GM12878 (cell line): Measurements from ENCODE around the gene COQ9. TPM values are rescaled to one million over a fixed set of nuclear protein-coding genes. Genes with fewer than 3 reads are reported as not detected.
"Not testable (repeated sequence)": the region's sequence is repeated elsewhere in the genome, so short reads cannot be mapped to it uniquely, and the experiment has no call there.

Experiments used
- ATAC-seq: fragments of 200-7000 bp; cut with Tn5 transposase; 3 replicates; pipeline ENCODE4 v1.9.1; 2020; ENCODE audit warnings: mild to moderate bottlenecking, moderate library complexity
- BruUV-seq: library from RNA; stranded (reverse); fragments of 400-500 nt; replicated peaks from 2 replicates; lab custom pipeline; 2021; lab: Mats Ljungman, UMichigan
- CTCF ChIA-PET: fragments of 300-600 bp; sonication (Branson Sonifier 250); formaldehyde crosslinking; extraction: SDS; loops from one replicate; lab custom pipeline; 2021; ENCODE audit warnings: inconsistent platforms; lab: Yijun Ruan, JAX
- POLR2A ChIA-PET: fragments of 350-600 bp; formaldehyde crosslinking; extraction: SDS; loops from one replicate; lab custom pipeline; 2021; ENCODE audit warnings: inconsistent platforms; lab: Charles Lee
- RAD21 ChIA-PET: fragments of 300-600 bp; sonication (Branson Sonifier 250); formaldehyde crosslinking; loops from one replicate; lab custom pipeline; 2023; ENCODE audit warnings: antibody characterized with exemption; ENCODE audit not compliant: unreplicated experiment; lab: Charles Lee
- SMC1A ChIA-PET: fragments of 300-600 bp; sonication (Branson Sonifier 250); formaldehyde crosslinking; loops from one replicate; lab custom pipeline; 2023; ENCODE audit not compliant: unreplicated experiment, uncharacterized antibody; lab: Charles Lee
- DNase-seq: peaks from one replicate; pipeline ENCODE4 v3.0.0-alpha.2; 2011; ENCODE audit warnings: low read depth, low spot score
- FAIRE-seq: peaks from 3 replicates; lab custom pipeline; 2011; peaks lifted over from hg19 to GRCh38; lab: Jason Lieb, UNC
- H2AFZ ChIP-seq: 2 replicates; pipeline ENCODE4 v1.6.0; 2011; ENCODE audit warnings: low read depth, low read length, control low read depth; ENCODE audit not compliant: control insufficient read depth
- H3K27ac ChIP-seq: 2 replicates; pipeline ENCODE4 v1.5.1; 2011; ENCODE audit warnings: control low read depth; ENCODE audit not compliant: control insufficient read depth, insufficient read depth
- H3K27me3 ChIP-seq, 2 experiments: replicated peaks in 1 of 2; 2 replicates each; pipeline versions ENCODE4 v1.6.0 to v1.6.1; 2011; ENCODE audit warnings: low read length in 1 of 2; ENCODE audit not compliant: control insufficient read depth in 2 of 2, insufficient read depth in 2 of 2
- H3K36me3 ChIP-seq, 2 experiments: 2 replicates each; pipeline ENCODE4 v1.5.1; 2011; ENCODE audit warnings: low read length in 1 of 2; ENCODE audit not compliant: control insufficient read depth in 2 of 2, insufficient read depth in 2 of 2
- H3K4me1 ChIP-seq: 2 replicates; pipeline ENCODE4 v1.6.1; 2011; ENCODE audit warnings: mild to moderate bottlenecking, low read length, moderate library complexity, mixed read lengths; ENCODE audit not compliant: control insufficient read depth, insufficient read depth
- H3K4me2 ChIP-seq: 2 replicates; pipeline ENCODE4 v1.6.0; 2011; ENCODE audit warnings: control low read depth; ENCODE audit not compliant: control insufficient read depth, insufficient read depth
- H3K4me3 ChIP-seq: fragments of 200-600 bp; sonication (generic); 2 replicates; pipeline ENCODE4 v1.5.1; 2016
- H3K79me2 ChIP-seq: 2 replicates; pipeline ENCODE4 v1.6.0; 2011; ENCODE audit warnings: low read length; ENCODE audit not compliant: control insufficient read depth, insufficient read depth
- H3K9ac ChIP-seq: 2 replicates; pipeline ENCODE4 v1.8.0; 2011; ENCODE audit warnings: low read length, control low read depth, mixed read lengths; ENCODE audit not compliant: control insufficient read depth, insufficient read depth
- H3K9me3 ChIP-seq: replicated peaks from 3 replicates; pipeline ENCODE4 v1.5.1; 2011; ENCODE audit warnings: mild to moderate bottlenecking, low read length; ENCODE audit not compliant: control insufficient read depth, insufficient read depth
- H4K20me1 ChIP-seq: 2 replicates; pipeline ENCODE4 v1.6.0; 2011; ENCODE audit not compliant: control insufficient read depth, insufficient read depth
- CBX5 ChIP-seq: sonication (generic); IDR thresholded peaks from 2 replicates; pipeline ENCODE4 v1.6.1; 2016; ENCODE audit warnings: low read depth, moderate library complexity, mild to moderate bottlenecking, inconsistent platforms
- MLLT1 ChIP-seq: fragments of 450-650 bp; IDR thresholded peaks from 2 replicates; pipeline ENCODE4 v1.6.1; 2016; ENCODE audit warnings: mild to moderate bottlenecking
- WGBS: methylation state at CpG from one replicate; pipeline ENCODE4 v1.1.6; 2016; ENCODE audit warnings: low lambda C conversion rate; ENCODE audit not compliant: insufficient replicate concordance, insufficient coverage; ENCODE audit errors: missing lambda C conversion rate; 5-methylcytosine and 5-hydroxymethylcytosine counted together
- in situ Hi-C: fragments of 300-500 bp; cut with MboI; formaldehyde crosslinking; loops from 9 replicates; pipeline ENCODE4 v1.14.3; 2018; ENCODE audit warnings: mixed read lengths
- intact Hi-C: fragments of 100-400 bp; cut with micrococcal nuclease; formaldehyde crosslinking; loops from one replicate; pipeline ENCODE4 v1.14.2; 2022; ENCODE audit not compliant: unreplicated experiment
- polyA plus RNA-seq, 11 experiments: library from polyadenylated mRNA; depleted of rRNA in 4 of 11; unstranded in 6 of 11; stranded (reverse) in 5 of 11; fragments of >200 nt; fragmentation: Nextera tagmentation in 4 of 11; fragmentation: Illumina TruSeq in 1 of 11; extraction: Ambion mirVana in 4 of 11; extraction: Trizol in 1 of 11; gene quantifications; 1 replicate in 1 of 11; 2 replicates in 10 of 11; pipeline versions ENCODE4 v1.2.1 to v1.2.3, GENCODE V29; 2011 to 2016; ENCODE audit warnings: inconsistent platforms in 2 of 11, missing spikeins in 2 of 11, low read depth in 1 of 11
- total RNA-seq, 4 experiments: library from RNA; depleted of rRNA in 3 of 4; stranded (reverse); fragments of >200 nt in 3 of 4; fragmentation: Illumina TruSeq in 1 of 4; extraction: Trizol in 1 of 4; gene quantifications; 2 replicates each; pipeline versions ENCODE4 v1.2.1 to v1.2.3, GENCODE V29; 2013 to 2021

The COQ9 gene
- total and polyA plus RNA-seq, 10 of the 15 experiments (the other 5 are each of a cell fraction or from before 2014, with no cell fraction given), result 24.1 to 79.7 (median 50.1) TPM

GRCh38 chr16:57439947-57440346 lies 7.3 kb upstream of the COQ9 start:
- H3K4me3 ChIP-seq, SMC1A ChIA-PET, H3K27ac ChIP-seq, H4K20me1 ChIP-seq, DNase-seq, BruUV-seq, H3K4me2 ChIP-seq, FAIRE-seq, H3K27me3 ChIP-seq, in situ Hi-C loops, H3K9me3 ChIP-seq, ATAC-seq, H3K9ac ChIP-seq, H3K4me1 ChIP-seq, RAD21 ChIA-PET, H2AFZ ChIP-seq, H3K79me2 ChIP-seq: not testable (repeated sequence)
- intact Hi-C loops, result loop anchor here (10.0 kb wide), 1 partner anchor 685 kb away; the partner anchor contains the start of gene CFAP20
- peak; percentile 53; the same call in 1 of the 2 replicates for TF ChIP-seq MLLT1
- TF ChIP-seq CBX5, result peak; percentile 67; the same call in 1 of the 2 replicates
- ChIA-PET CTCF (interaction anchor here (1.0 to 3.7 kb wide), 2 partner anchors 10 to 22 kb away, joined by 3 to 17 read pairs; no protein-coding TSS in a partner anchor), POLR2A (interaction anchor here (1.6 kb wide), 1 partner anchor 8 kb away, joined by 4 read pairs; the partner anchor contains the start of genes CIAPIN1 and COQ9)
- H3K36me3 ChIP-seq, result peaks cover 7 to 14% of the 10 kb centered on the region in 2 experiments
- 95% methylated on average over 8 of the region's 8 CpGs for WGBS

GRCh38 chr16:57440551-57440950 lies 6.7 kb upstream of the COQ9 start:
- H3K4me3 ChIP-seq, H2AFZ ChIP-seq, POLR2A ChIA-PET, RAD21 ChIA-PET, BruUV-seq, H3K9me3 ChIP-seq, H4K20me1 ChIP-seq, H3K9ac ChIP-seq, ATAC-seq, FAIRE-seq, in situ Hi-C loops, H3K4me1 ChIP-seq, H3K4me2 ChIP-seq, H3K27ac ChIP-seq, H3K27me3 ChIP-seq, DNase-seq: not testable (repeated sequence)
- CTCF ChIA-PET, result interaction anchor here (3.7 kb wide), 1 partner anchor 22 kb away, joined by 17 read pairs; no protein-coding TSS in a partner anchor
- 84% methylated on average over 8 of the region's 8 CpGs for WGBS
- intact Hi-C loops, result loop anchor here (10.0 kb wide), 1 partner anchor 684 kb away; the partner anchor contains the start of gene CFAP20
- SMC1A ChIA-PET, result interaction anchor here (0.8 kb wide), 1 partner anchor 931 kb away, joined by 3 read pairs; no protein-coding TSS in a partner anchor
- peaks cover 14% of the 10 kb centered on the region for H3K79me2 ChIP-seq
- peaks cover 5 to 14% of the 10 kb centered on the region in 2 experiments for H3K36me3 ChIP-seq
